H9 (cell line): Measurements from ENCODE around the gene CCDC33. TPM values are rescaled to one million over a fixed set of nuclear protein-coding genes. Genes with fewer than 3 reads are reported as not detected.

Experiments
- DNase-seq: peaks from one replicate; pipeline ENCODE4 v3.0.0-alpha.2; 2017
- H2AFZ ChIP-seq: one replicate; pipeline ENCODE4 v1.6.1; 2013; ENCODE audit warnings: mild to moderate bottlenecking, low read length, control low read depth, moderate library complexity
- H2AK5ac ChIP-seq: 2 replicates; pipeline ENCODE4 v1.6.1; 2013; ENCODE audit warnings: low read length, control low read depth, mixed read lengths; ENCODE audit not compliant: insufficient read length
- H2BK120ac ChIP-seq: one replicate; pipeline ENCODE4 v1.6.1; 2013; ENCODE audit warnings: low read depth, mild to moderate bottlenecking, low read length, control low read depth, inconsistent platforms; ENCODE audit not compliant: poor library complexity, severe bottlenecking
- H2BK12ac ChIP-seq: 2 replicates; pipeline ENCODE4 v1.6.1; 2013; ENCODE audit warnings: low read length, control low read depth, mixed read lengths, low read depth; ENCODE audit not compliant: insufficient read length
- H2BK15ac ChIP-seq: 2 replicates; pipeline ENCODE4 v1.6.1; 2013; ENCODE audit warnings: low read depth, low read length, control low read depth
- H2BK20ac ChIP-seq: one replicate; pipeline ENCODE4 v1.6.1; 2013; ENCODE audit warnings: low read depth, mild to moderate bottlenecking, low read length, control low read depth, inconsistent platforms; ENCODE audit not compliant: poor library complexity, severe bottlenecking
- H2BK5ac ChIP-seq: 2 replicates; pipeline ENCODE4 v1.6.1; 2013; ENCODE audit warnings: low read length, control low read depth, mixed read lengths; ENCODE audit not compliant: insufficient read length
- H3K14ac ChIP-seq: 2 replicates; pipeline ENCODE4 v1.6.1; 2013; ENCODE audit warnings: low read length, control low read depth; ENCODE audit not compliant: insufficient read depth
- H3K18ac ChIP-seq: 2 replicates; pipeline ENCODE4 v1.6.1; 2013; ENCODE audit warnings: low read depth, mild to moderate bottlenecking, mixed read lengths, low read length, control low read depth; ENCODE audit not compliant: insufficient read length
- H3K23ac ChIP-seq: 2 replicates; pipeline ENCODE4 v1.6.1; 2013; ENCODE audit warnings: low read length, control low read depth, mixed read lengths, low read depth; ENCODE audit not compliant: insufficient read length
- H3K23me2 ChIP-seq: 2 replicates; pipeline ENCODE4 v1.6.1; 2013; ENCODE audit warnings: low read depth, mild to moderate bottlenecking, mixed read lengths, low read length, control low read depth; ENCODE audit not compliant: insufficient read length, poor library complexity, severe bottlenecking
- H3K27ac ChIP-seq: 2 replicates; pipeline ENCODE4 v1.5.1; 2013; ENCODE audit warnings: low read length, control low read depth, mixed read lengths, low read depth; ENCODE audit not compliant: insufficient read length
- H3K27me3 ChIP-seq: 2 replicates; pipeline ENCODE4 v1.6.1; 2013; ENCODE audit warnings: low read length, control low read depth, inconsistent platforms; ENCODE audit not compliant: insufficient read depth
- H3K4ac ChIP-seq: 2 replicates; pipeline ENCODE4 v1.6.1; 2013; ENCODE audit warnings: low read depth, mild to moderate bottlenecking, control low read depth, inconsistent platforms, low read length, moderate library complexity
- H3K4me1 ChIP-seq: 2 replicates; pipeline ENCODE4 v1.6.1; 2013; ENCODE audit warnings: low read length, control low read depth, inconsistent platforms; ENCODE audit not compliant: insufficient read depth
- H3K4me2 ChIP-seq: 2 replicates; pipeline ENCODE4 v1.6.1; 2013; ENCODE audit warnings: low read length, control low read depth, mixed read lengths; ENCODE audit not compliant: insufficient read length, insufficient read depth
- H3K56ac ChIP-seq: 2 replicates; pipeline ENCODE4 v1.6.1; 2013; ENCODE audit warnings: low read depth, mild to moderate bottlenecking, mixed read lengths, low read length, control low read depth; ENCODE audit not compliant: insufficient read length
- H3K79me1 ChIP-seq: 2 replicates; pipeline ENCODE4 v1.6.1; 2013; ENCODE audit warnings: low read depth, mild to moderate bottlenecking, moderate library complexity, low read length, control low read depth, inconsistent platforms; ENCODE audit not compliant: insufficient read depth, poor library complexity, severe bottlenecking
- H3K79me2 ChIP-seq: 2 replicates; pipeline ENCODE4 v1.6.1; 2013; ENCODE audit warnings: low read length, control low read depth, inconsistent platforms; ENCODE audit not compliant: insufficient read depth
- H3K9ac ChIP-seq: 2 replicates; pipeline ENCODE4 v1.6.1; 2013; ENCODE audit warnings: low read length, control low read depth, mixed read lengths; ENCODE audit not compliant: insufficient read length; ENCODE audit errors: extremely low read depth
- H3K9me3 ChIP-seq: one replicate; pipeline ENCODE4 v1.6.1; 2013; ENCODE audit warnings: low read depth, low read length, inconsistent platforms; ENCODE audit not compliant: control insufficient read depth
- H3T11ph ChIP-seq: one replicate; pipeline ENCODE4 v1.6.1; 2013; ENCODE audit warnings: mild to moderate bottlenecking, low read length, control low read depth, inconsistent platforms
- H4K20me1 ChIP-seq: one replicate; pipeline ENCODE4 v1.6.1; 2013; ENCODE audit not compliant: control insufficient read depth, insufficient read length, insufficient read depth
- H4K5ac ChIP-seq: 2 replicates; pipeline ENCODE4 v1.6.1; 2013; ENCODE audit warnings: low read depth, mild to moderate bottlenecking, mixed read lengths, low read length, control low read depth; ENCODE audit not compliant: insufficient read length
- H4K8ac ChIP-seq: replicated peaks from 2 replicates; pipeline ENCODE4 v1.6.1; 2013; ENCODE audit warnings: low read length, control low read depth, mixed read lengths, low read depth; ENCODE audit not compliant: insufficient read length
- H4K91ac ChIP-seq: 2 replicates; pipeline ENCODE4 v1.6.1; 2013; ENCODE audit warnings: low read depth, mild to moderate bottlenecking, moderate library complexity, mixed read lengths, low read length, control low read depth; ENCODE audit not compliant: insufficient read length
- H3K27ac Mint-ChIP-seq, 3 experiments: 2 replicates in 2 of 3; 3 replicates in 1 of 3; pipeline ENCODE4 v1.8.0; 2020 to 2021; ENCODE audit warnings: mixed read lengths in 3 of 3, mild to moderate bottlenecking in 1 of 3, moderate library complexity in 1 of 3
- H3K27me3 Mint-ChIP-seq: 2 replicates; pipeline ENCODE4 v1.8.0; 2021; ENCODE audit warnings: low read depth, mild to moderate bottlenecking, moderate library complexity, mixed read lengths
- H3K36me3 Mint-ChIP-seq, 3 experiments: 2 replicates in 2 of 3; 3 replicates in 1 of 3; pipeline ENCODE4 v1.8.0; 2020 to 2021; ENCODE audit warnings: low read depth in 3 of 3, mixed read lengths in 3 of 3; ENCODE audit not compliant: insufficient read depth in 1 of 3
- H3K4me1 Mint-ChIP-seq, 2 experiments: 2 replicates each; pipeline ENCODE4 v1.8.0; 2020; ENCODE audit warnings: mixed read lengths in 2 of 2
- H3K4me3 Mint-ChIP-seq, 2 experiments: 2 replicates in 1 of 2; 3 replicates in 1 of 2; pipeline ENCODE4 v1.8.0; 2020 to 2021; ENCODE audit warnings: mild to moderate bottlenecking in 2 of 2, mixed read lengths in 2 of 2, moderate library complexity in 1 of 2
- H3K9me3 Mint-ChIP-seq, 2 experiments: 2 replicates in 1 of 2; 3 replicates in 1 of 2; pipeline ENCODE4 v1.8.0; 2020; ENCODE audit warnings: mild to moderate bottlenecking in 2 of 2, mixed read lengths in 2 of 2, moderate library complexity in 1 of 2
- CTCF ChIP-seq: fragments of 200-600 bp; sonication (generic); conservative IDR thresholded peaks from 3 replicates; pipeline ENCODE4 v1.8.0; 2021; ENCODE audit warnings: antibody characterized with exemption, mild to moderate bottlenecking
- WGBS: extraction: QIAGEN DNeasy Blood & Tissue Kit; methylation state at CpG from one replicate; pipeline ENCODE4 v1.1.7; 2013; ENCODE audit warnings: missing lambda C conversion rate, low lambda C conversion rate, mixed read lengths; ENCODE audit not compliant: insufficient read length; ENCODE audit errors: extremely low coverage; 5-methylcytosine and 5-hydroxymethylcytosine counted together
- total RNA-seq: library from RNA; stranded (reverse); gene quantifications from 2 replicates; pipeline ENCODE4 v1.2.1, GENCODE V29; 2021

The CCDC33 gene
- total RNA-seq, 1 experiment from 2014 or later = 4.6 TPM

DNA sequence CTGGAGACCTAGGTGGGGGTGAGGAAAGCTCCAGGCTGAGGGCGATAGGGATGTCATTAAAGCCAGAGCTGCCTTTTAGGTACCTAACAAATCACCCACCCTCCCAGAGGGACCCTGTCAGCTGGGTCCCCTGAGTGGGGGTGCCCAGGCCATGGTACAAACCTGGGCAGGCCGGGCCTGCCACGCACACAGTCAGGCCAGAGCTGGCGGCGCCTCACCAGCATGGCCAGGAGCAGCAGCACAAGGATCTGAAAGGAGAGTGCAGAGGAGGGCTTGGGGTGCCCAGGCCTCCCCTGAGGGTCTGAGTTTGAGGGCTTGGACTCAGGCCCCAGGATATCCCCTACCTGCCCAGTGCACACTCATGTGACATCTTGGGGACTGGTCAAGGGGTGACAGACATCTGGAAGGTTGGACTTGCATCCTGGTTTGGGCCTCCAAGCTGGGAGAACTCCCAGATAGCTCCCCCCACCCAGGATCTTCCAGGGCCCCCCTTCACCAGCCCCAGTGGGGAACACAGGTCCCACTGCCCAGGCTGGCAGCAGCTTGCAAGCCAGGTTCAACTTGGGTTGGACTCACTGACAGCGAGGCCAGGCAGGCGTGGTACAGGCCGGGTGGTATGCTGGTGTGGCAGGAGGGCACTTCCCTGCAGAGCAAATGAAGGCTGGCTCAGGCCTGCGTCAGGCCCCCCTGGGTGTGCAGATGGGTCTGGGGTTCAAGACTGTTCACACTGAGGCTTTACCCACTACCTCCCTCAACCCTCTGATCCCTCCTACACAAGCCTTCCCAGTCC lies 38.8 kb upstream of the CCDC33 start:
- Histone ChIP-seq H2BK15ac (no peak overlapping the region), H3K4ac (no peak overlapping the region), H4K20me1 (no peaks in the 10 kb centered on the region), H3K79me1 (no peaks in the 10 kb centered on the region), H2BK12ac (no peak overlapping the region), H2AK5ac (no peak overlapping the region), H3K4me2 (no peak overlapping the region), H3K9me3 (no peaks in the 10 kb centered on the region), H2BK5ac (no peak overlapping the region), H2BK20ac (no peak overlapping the region), H3K23ac (no peak overlapping the region), H3K27ac (no peak overlapping the region), H3K9ac (no peak overlapping the region), H3K14ac (no peak overlapping the region; the same call in 1 of the 2 replicates), H3T11ph (no peak overlapping the region), H2BK120ac (no peak overlapping the region), H4K5ac (no peak overlapping the region), H3K18ac (no peak overlapping the region), H3K56ac (no peak overlapping the region), H4K8ac (no peak overlapping the region), H3K4me1 (peaks cover 10% of the 10 kb centered on the region; the same call in 1 of the 2 replicates), H2AFZ (no peak overlapping the region), H3K23me2 (peaks cover 1% of the 10 kb centered on the region), H3K79me2 (no peaks in the 10 kb centered on the region), H4K91ac (no peak overlapping the region), H3K27me3 (no peaks in the 10 kb centered on the region)
- TF ChIP-seq CTCF = no peak
- Mint-ChIP-seq H3K27ac (no peak overlapping the region; a peak in 1 of 7 replicates), H3K9me3 (no peaks in the 10 kb centered on the region), H3K4me1 (peaks cover 20 to 38% of the 10 kb centered on the region in 2 experiments), H3K27me3 (peaks cover 18% of the 10 kb centered on the region), H3K4me3 (no peak overlapping the region), H3K36me3 (peaks cover 0 to 4% (median 2%) of the 10 kb centered on the region in 3 experiments; a peak in 3 of 7 replicates)
- WGBS = no CpG with 5 or more reads among the region's 9 CpGs
- no peak for DNase-seq
